OCI-LY7 (cell line): ENCODE data around the gene APLP2.

Experiments
- CTCF ChIP-seq: fragments of 200-600 bp; sonication (generic); conservative IDR thresholded peaks from 2 replicates; pipeline ENCODE4 v1.5.1; 2014; ENCODE audit warnings: mild to moderate bottlenecking, antibody characterized with exemption, low read length, moderate library complexity, mixed read lengths
- EZH2phosphoT487 ChIP-seq: fragments of 200-600 bp; sonication (generic); IDR thresholded peaks from 2 replicates; pipeline ENCODE4 v1.6.1; 2018; ENCODE audit warnings: low read depth, borderline replicate concordance, mild to moderate bottlenecking, mixed run types, antibody characterized with exemption, low read length, moderate library complexity, mixed read lengths

- TF ChIP-seq CTCF = no peak
- no peak for TF ChIP-seq EZH2phosphoT487
These were observed 68.3 kb downstream of the APLP2 start for GRCh38 chr11:130137999-130138398.
